Body of pancreas (tissue), 4 donors: ENCODE results near the gene GNL3.

Experiments
- CTCF ChIP-seq, 7 experiments: fragments of 450-650 bp in 4 of 7; fragments of 200-600 bp in 3 of 7; sonication (generic) in 3 of 7; IDR thresholded peaks; one replicate each; pipeline ENCODE4 v1.5.1; 2016 to 2019; ENCODE audit warnings: antibody characterized with exemption in 7 of 7
- POLR2A ChIP-seq, 3 donors: fragments of 450-650 bp; IDR thresholded peaks; one replicate each; pipeline ENCODE4 v1.6.1; 2016; ENCODE audit warnings: antibody characterized with exemption in 3 of 3, mild to moderate bottlenecking in 2 of 3

DNA sequence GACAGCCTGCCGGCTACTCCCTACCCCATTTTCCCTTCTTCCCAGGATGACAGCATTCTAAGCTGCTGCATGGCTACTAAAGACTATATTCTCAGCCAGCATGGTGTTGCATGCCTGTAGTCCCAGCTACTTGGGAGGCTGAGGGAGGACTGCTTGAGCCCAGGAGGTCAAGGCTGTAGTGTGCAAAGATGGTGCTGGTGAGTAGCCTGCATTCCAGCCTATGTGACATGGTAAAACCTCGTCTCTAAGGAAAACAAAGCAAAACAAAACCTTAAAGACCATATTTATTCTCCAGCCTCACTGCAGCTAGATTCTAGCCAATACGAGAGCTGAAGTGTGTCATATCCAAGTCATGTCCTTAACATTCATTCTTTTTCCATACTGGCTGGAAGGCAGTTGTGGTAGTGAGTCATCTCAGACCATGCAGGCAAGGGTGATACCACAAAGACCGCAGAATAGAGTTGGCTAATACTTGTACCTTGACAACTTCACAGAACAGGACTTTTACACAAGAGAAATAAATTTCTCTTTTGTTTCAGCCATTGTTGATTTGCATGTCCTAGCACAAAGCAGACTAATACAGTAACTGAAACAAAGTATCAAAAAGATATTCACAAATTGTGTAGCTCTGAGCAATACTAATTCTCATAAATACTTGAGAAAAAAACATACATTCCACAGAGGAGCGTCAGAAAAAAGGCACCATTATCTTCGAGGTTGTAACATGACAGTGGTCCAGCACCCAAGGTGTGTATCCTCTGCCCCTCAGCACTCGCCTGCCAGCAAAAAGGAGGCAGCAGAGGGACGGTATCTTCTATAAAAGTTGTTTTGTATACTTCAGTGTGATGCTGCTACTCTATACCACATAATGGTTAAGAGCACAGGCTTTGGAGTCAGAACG is 15.0 kb upstream of the GNL3 start:
- TF ChIP-seq CTCF (IDR thresholded peaks at IDR 0.05) (no peak), POLR2A (IDR thresholded peaks at IDR 0.05) (no peak)
